Stimulated activated CD4-positive, alpha-beta T cell treated with anti-CD3 and anti-CD28 coated beads, Interleukin-12 subunit alpha, Interleukin-12 subunit beta, amount 100 ng/mL, for 4 hours (primary cell): ENCODE data around the gene SLC16A11.
"Not testable (repeated sequence)": the region's sequence is repeated elsewhere in the genome, so short reads cannot be mapped to it uniquely, and the experiment has no call there.

ENCODE experiments used
- DNase-seq: peaks from one replicate; pipeline ENCODE4 v3.0.0-alpha.2; 2020

The SLC16A11 gene

DNA sequence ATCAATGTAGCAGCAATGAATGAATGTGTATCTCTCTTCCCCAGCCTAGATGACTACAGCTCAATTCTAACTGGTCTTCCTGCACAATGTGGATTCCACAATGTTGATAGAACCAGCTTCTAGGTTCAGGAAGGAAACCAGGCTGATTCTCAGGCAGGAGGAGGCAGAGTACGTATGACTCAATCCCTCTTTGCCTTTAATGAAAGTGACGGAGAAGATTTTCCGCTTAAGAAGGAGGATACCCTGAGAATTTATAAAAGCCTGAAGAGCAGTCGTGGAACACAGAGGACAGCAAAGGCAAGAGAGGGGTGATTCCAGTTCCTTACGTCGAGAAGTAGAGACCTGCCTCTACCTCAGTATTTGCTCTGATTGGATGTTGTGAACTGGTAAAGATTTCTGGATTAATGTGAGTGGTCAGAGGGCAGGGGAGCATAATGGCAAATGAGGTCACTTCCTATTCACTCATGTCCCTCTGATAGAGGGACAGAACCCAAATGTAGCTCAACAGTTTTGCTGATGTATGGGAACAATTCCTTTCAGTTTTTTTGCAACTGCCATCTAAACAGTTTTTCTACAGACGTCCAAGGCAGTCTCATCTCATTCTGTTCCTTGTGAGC lies 15.0 kb upstream of the SLC16A11 start:
- DNase-seq = no peak

DNA sequence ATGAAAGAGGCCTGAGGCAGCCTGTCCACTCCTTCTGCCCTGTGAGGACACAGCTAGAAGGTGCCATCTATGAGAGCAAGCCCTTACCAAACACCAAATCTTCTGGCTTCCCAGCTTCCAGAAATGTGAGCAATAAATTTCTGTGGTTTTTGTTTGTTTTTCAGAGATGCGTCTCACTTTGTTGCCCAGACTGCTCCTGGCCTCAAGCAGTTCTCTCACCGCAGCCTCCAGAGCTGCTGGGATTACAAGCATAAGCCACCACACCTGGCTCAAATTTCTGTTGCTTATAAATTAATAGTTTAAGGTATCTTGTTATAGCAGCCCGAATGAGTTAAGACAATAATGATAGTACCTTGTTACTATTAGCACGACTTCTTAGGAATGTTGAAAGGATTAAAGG lies 12.5 kb upstream of the SLC16A11 start:
- no peak for DNase-seq

DNA sequence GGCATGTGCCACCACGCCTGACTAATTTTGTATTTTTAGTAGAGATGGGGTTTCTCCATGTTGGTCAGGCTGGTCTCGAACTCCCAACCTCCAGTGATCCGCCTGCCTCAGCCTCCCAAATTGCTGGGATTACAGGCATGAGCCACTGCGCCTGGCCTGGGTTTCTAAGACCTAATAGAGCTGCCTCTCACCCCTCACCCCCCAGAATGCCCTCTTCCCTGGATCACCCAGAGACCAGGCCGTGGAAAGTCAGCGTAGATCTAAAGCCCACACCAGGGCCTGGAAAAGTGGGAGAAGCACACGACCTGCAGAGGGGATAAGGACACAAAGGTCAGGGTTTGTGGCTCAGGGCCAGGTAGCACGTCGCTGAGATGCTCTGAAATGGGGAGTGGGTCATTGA lies 6.7 kb upstream of the SLC16A11 start:
- not testable (repeated sequence) for DNase-seq

GRCh38 chr17:7048968-7049367 lies 5.1 kb upstream of the SLC16A11 start:
- no peak for DNase-seq

- no peak for DNase-seq
These were observed 3.7 kb upstream of the SLC16A11 start for GRCh38 chr17:7047566-7047965.

DNA sequence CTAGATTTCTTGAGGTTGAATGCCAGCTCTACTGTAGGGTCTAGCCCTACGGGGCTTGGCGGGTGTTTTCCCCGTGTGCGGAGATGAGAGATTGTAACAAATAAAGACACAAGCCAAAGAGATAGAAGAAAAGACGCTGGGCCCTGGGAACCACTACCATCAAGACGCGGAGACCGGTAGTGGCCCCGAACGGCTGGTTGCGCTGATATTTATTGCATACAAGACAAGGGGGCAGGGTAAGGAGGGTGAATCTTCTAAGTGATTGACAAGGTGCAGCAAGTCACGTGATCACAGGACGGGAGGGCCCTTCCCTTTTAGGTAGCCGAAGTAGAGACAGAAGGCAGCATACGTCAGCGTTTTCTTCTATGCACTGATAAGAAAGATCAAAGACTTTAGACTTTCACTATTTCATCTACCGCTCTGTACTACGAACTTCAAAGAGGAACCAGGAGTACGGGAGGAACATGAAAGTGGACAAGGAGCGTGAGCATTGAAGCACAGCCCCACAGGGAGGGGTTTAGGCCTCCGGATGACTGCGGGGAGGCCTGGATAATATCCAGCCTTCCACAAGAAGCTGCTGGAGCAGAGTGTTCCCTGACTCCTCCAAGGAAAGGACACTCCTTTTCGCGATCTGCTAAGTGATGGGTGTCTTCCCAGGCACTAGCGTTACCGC lies 3.0 kb upstream of the SLC16A11 start:
- peak; percentile 48 for DNase-seq

DNA sequence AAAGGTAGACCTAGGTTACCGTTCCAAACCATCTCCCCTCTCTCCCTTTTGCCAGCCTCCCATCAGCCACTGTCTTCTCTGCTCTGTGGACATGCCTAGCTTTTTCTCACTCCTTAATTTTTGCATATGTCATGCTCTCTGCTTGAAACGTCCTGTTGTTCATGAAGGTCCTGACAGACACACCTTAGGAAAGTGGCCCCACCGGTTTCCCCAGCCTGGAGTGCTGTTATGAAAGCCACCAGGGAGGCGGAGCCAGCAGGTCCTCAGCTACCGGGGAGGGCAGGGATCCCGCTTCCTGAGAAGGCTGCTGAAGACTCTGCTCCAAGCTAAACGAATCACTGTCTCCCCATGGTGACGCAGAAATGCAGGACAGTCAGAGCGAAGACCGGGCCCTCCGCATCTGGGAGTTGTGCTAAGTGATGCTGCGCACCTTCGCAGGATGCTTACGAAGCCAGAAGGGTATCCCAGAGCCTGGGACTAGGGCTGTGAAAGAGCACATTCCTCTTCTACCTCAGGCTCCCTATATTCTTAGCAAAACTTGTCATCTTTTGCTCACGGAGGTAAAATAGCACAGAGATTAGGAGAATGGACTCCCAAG lies 2.3 kb upstream of the SLC16A11 start:
- peak; percentile 29 for DNase-seq

GRCh38 chr17:7045492-7046126 lies 1.7 kb upstream of the SLC16A11 start:
- DNase-seq = no peak

GRCh38 chr17:7043182-7043496 lies 753 bp downstream of the SLC16A11 start:
- DNase-seq = no peak

- DNase-seq = peak; percentile 36
These were observed 1.3 kb downstream of the SLC16A11 start for GRCh38 chr17:7042501-7043181.

DNA sequence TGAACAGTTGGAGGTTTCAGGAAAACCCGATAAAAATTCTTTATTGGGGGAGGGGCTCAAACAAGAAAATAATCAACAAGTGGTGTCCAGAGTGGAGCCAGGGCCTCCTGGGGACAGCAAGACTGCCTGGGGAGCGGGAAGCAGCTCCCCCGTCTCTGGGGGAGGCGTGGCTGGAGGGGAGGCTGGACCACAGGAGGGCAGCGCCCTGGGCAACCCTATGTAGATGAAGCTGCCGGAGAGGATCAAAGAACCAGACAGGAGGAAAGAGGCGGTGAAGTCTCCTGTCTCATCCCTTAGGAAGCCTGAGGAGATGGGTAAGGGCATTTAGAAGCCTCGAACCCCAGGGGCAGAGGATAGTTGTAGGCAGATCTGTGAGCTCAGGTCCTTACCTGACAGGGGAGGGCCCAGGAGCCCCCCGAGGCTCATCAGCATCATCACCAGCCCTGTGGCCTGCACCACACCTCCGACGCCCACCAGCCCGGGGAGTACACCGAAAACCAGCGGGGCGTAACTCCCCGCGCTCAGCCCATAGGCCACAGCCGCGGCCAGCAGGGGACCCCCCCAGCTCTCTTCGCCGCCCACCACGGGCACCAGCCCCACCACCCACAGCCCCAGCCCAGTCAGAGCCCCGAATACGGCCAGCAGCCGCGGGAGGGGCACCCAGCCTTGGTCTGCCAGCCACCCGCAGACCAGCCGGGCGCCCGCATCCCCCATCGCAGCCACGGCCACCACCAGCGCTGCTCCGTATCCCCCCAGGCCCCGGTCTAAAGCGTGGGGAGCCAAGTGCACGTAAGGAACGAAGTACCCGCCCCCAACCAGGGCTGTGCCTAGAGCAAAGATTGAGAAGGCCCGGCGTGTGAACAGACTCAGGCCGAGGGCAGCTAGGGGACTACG lies 2.0 kb downstream of the SLC16A11 start:
- no peak for DNase-seq

DNA sequence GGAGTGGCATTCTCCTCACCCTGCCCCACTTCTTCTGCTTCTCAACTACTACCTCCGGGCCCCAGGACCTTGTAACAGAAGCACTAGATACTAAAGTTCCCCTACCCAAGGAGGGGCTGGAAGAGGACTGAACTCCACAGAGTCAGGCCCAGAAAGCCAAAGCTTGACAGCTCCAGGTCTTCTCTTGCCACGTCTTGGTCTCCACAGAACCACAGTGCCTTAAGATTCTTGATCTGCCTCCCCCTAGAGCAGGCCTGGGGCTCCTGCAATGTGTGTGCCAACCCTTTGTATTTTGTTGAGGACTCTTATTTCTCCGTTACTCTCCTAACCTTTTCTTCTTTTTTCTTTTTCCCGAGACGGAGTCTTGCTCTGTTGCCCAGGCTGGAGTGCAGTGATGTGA lies 4.1 kb downstream of the SLC16A11 start:
- no peak for DNase-seq

- DNase-seq = no peak
These were observed 5.6 kb downstream of the SLC16A11 start for GRCh38 chr17:7038025-7038862.

DNA sequence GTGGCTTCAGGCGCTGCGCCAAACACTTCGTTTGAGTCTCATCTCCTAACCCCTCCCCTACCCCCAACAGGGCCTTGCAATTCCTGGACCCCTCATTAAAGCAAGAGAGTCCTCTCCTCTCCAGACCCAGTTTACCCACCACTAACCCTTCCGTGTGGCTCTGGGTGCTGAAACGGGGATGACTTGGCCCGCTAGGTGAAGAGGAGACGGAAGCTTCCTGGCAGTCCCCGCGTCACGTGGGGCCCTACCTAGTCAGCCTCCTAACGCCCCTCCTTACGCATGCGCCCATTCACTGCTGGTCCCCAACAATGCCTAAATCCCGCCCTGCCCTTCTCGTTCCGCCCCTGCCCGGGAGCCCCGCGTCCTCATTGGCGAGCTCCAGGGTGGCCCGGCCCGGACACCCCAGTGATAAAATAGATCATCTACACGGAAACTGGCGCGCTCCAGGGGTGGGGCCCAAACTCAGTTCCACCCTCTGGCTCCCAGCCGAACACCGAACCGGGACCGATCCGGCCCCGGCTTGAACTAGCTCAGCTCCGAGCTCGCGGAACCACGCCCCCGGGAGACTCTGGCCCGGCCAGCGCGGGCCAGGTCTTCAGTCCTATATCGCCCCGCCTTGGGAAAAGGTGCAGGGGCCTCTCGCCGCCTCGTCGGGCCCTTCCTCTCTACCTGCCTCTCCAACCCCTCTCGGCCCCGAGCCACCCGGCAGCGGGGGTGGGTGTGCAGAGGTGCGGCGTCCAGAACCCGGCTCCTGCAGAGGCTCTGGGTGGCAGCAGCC lies 8.1 kb downstream of the SLC16A11 start, which contains the start of gene SLC16A13:
TSS of gene SLC16A13 (plus strand) at position 425 of the 778 bp plus-strand sequence. CDS start 368 bp downstream, outside the sequence.
- peak; percentile 97 for DNase-seq

DNA sequence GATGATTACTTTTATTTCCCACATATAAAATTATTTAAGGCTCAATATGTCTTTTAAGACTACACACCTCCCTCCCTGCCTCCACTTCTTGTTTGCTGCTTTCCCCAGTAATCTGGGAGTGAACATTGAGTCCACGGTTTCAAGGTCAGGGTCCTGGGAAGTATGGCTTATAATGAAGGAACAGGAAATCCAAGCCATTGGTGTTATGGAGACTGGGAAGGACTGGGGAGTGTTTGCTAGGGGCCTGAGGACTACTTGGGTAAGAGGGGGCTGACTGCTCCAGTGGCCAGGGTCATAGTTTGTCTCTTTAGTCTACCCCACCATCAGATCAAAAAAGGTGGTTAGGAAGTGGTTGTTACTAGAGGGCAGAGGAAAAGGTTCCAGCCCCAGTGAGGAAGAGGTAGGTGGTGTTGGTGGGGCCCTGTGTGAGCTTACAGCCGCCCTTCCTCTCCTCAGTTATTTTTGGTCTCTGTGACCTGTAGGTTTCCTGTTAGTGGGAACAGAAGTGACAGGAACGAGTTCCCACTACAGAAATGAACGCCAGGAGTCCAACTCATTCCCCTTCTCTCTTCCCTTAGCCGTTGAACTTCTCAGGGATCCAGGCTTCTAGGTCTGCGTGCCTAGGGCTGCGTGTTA lies 8.8 kb downstream of the SLC16A11 start:
- peak; percentile 37 for DNase-seq

DNA sequence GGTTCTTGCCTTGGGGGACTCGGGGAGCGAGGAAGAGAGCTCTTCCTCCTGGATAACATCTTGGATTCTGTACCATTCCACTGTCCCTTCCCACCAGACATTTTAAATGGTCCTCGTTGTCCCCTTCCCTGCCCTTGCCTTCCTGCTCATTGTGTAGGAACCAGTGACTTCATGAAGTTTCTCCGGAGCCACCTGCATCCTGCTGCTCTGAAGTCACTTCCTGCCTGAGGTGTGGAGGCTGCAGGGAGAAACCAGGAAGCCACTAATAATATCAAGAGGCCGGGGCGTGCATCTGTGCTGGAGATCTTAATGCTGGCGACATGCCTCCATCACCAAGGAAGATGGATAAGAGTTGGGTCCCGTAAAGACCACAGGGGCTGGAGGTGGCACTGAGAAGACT lies 14.2 kb downstream of the SLC16A11 start:
- DNase-seq = no peak

DNA sequence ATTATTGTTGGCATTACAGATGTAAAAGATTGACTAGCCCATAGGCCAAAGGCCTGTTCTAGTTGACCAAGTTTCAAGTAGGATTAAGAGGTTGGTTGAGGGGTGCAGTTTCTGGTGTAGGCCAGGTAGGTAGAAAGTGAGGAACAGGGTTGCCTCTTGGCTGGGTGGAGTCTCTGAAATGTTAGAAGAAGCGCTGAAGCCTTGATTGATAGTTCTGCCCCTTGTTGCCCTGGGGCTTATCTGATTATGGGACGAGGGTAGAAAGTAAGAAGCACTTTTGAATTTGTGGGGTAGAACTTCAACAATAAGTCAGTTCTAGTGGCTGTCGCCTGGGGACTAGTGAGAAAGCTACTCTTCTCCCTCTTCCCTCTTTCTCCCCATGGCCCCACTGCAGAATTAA lies 14.8 kb downstream of the SLC16A11 start:
- no peak for DNase-seq

DNA sequence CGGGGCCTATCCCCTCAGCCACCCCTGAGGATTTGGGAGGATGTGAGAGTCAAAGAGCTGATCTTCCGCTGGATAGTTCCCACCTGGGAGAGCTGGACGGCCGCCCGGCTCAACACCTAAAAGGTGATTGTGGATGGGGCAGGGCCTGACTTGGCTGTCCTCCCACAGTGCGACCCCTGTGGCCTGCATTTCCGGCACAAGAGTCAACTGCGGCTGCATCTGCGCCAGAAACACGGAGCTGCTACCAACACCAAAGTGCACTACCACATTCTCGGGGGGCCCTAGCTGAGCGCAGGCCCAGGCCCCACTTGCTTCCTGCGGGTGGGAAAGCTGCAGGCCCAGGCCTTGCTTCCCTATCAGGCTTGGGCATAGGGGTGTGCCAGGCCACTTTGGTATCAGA lies 16.6 kb downstream of the SLC16A11 start:
- DNase-seq = no peak

DNA sequence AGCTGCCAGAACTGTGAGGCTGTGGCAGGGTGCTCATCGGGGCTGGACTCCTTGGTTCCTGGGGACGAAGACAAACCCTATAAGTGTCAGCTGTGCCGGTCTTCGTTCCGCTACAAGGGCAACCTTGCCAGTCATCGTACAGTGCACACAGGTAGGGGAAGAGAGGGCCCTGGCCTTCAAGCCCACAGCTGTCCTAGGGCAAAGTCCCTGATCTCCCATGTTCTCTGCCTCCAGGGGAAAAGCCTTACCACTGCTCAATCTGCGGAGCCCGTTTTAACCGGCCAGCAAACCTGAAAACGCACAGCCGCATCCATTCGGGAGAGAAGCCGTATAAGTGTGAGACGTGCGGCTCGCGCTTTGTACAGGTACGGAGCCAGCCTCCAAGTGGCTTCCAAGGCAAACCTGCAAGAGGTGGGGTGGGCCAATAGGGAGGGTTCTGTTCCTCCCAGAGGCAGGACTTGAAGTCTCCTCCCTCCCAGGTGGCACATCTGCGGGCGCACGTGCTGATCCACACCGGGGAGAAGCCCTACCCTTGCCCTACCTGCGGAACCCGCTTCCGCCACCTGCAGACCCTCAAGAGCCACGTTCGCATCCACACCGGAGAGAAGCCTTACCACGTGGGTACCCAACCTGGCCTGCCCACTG lies 17.3 kb downstream of the SLC16A11 start:
- no peak for DNase-seq

DNA sequence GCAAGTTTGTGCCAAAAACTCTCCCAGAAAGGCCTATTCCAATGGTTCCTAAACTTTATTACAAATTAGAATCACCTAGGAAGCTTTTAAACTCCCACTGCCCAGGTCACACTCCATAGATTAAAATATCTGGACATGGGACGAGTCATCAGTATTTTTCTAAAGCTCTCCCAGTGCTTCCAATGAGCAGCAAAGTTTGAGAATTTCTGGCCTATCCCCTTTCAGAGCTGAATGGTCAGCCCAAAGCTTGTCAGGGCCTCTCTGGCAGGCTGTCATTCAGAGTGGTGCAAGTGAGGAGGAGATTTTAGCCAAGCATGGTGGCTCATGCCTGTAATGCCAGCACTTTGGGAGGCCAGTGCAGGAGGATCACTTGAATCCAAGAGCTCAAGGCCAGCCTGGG lies 18.6 kb downstream of the SLC16A11 start:
- DNase-seq = no peak
